SK-N-SH treated with all-trans-retinoic acid at 6 μM for 48 hours (cell line): ENCODE results near the gene LIN28B.

Source experiments
- ARNTL ChIP-seq: fragments of 450-650 bp; formaldehyde crosslinking; IDR thresholded peaks from 2 replicates; pipeline ENCODE4 v1.5.0; 2020; ENCODE audit warnings: low read depth, mild to moderate bottlenecking, moderate library complexity, borderline replicate concordance
- CREB5 ChIP-seq: fragments of 250-450 bp; sonication (Bioruptor Pico); IDR thresholded peaks from 2 replicates; pipeline ENCODE4 v1.5.1; 2020; ENCODE audit warnings: low read depth, mild to moderate bottlenecking, moderate library complexity
- CSDC2 ChIP-seq: fragments of 250-450 bp; sonication (Bioruptor Pico); IDR thresholded peaks from 2 replicates; pipeline ENCODE4 v1.5.0; 2020; ENCODE audit warnings: mild to moderate bottlenecking, moderate library complexity
- ESRRG ChIP-seq: fragments of 250-450 bp; sonication (Bioruptor Pico); IDR thresholded peaks from 2 replicates; pipeline ENCODE4 v1.6.1; 2021; ENCODE audit warnings: mild to moderate bottlenecking
- GLIS3 ChIP-seq: fragments of 250-450 bp; sonication (Bioruptor Pico); IDR thresholded peaks from 2 replicates; pipeline ENCODE4 v1.5.0; 2020; ENCODE audit warnings: mild to moderate bottlenecking, moderate library complexity
- OSR1 ChIP-seq: fragments of 250-450 bp; sonication (Bioruptor Pico); IDR thresholded peaks from 2 replicates; pipeline ENCODE4 v1.8.0; 2022; ENCODE audit warnings: moderate library complexity, mild to moderate bottlenecking, inconsistent platforms
- PATZ1 ChIP-seq: fragments of 250-450 bp; sonication (Bioruptor Pico); IDR thresholded peaks from 2 replicates; pipeline ENCODE4 v1.8.0; 2020; ENCODE audit warnings: mild to moderate bottlenecking, moderate library complexity, borderline replicate concordance
- PPARA ChIP-seq: fragments of 250-450 bp; sonication (Bioruptor Pico); IDR thresholded peaks from 2 replicates; pipeline ENCODE4 v1.5.0; 2020; ENCODE audit warnings: mild to moderate bottlenecking, borderline replicate concordance
- SNAI2 ChIP-seq: fragments of 250-450 bp; sonication (Bioruptor Pico); IDR thresholded peaks from 2 replicates; pipeline ENCODE4 v1.5.0; 2020; ENCODE audit warnings: mild to moderate bottlenecking, moderate library complexity
- TOX ChIP-seq: fragments of 250-450 bp; sonication (Bioruptor Pico); IDR thresholded peaks from 2 replicates; pipeline ENCODE4 v1.8.0; 2021; ENCODE audit warnings: mild to moderate bottlenecking, moderate library complexity, borderline replicate concordance
- ZFP3 ChIP-seq: fragments of 250-450 bp; sonication (Bioruptor Pico); IDR thresholded peaks from 2 replicates; pipeline ENCODE4 v1.5.0; 2020; ENCODE audit warnings: mild to moderate bottlenecking, moderate library complexity
- ZFP30 ChIP-seq: fragments of 450-650 bp; formaldehyde crosslinking; IDR thresholded peaks from 2 replicates; pipeline ENCODE4 v1.5.0; 2022; ENCODE audit warnings: mild to moderate bottlenecking, moderate library complexity
- ZNF565 ChIP-seq: fragments of 450-650 bp; formaldehyde crosslinking; conservative IDR thresholded peaks from 2 replicates; pipeline ENCODE4 v1.5.0; 2020; ENCODE audit warnings: low read depth, mild to moderate bottlenecking, moderate library complexity
- ZNF8 ChIP-seq: fragments of 450-650 bp; formaldehyde crosslinking; IDR thresholded peaks from 2 replicates; pipeline ENCODE4 v1.5.0; 2020; ENCODE audit warnings: mild to moderate bottlenecking, moderate library complexity

GRCh38 chr6:105072798-105073199, 115.9 kb downstream of the LIN28B start:
- TF ChIP-seq ARNTL (CRISPR knock-in tag): no peak
- TF ChIP-seq OSR1 (CRISPR knock-in tag): no peak
- TF ChIP-seq PATZ1: no peak
- TF ChIP-seq ZNF8 (CRISPR knock-in tag): no peak
- no peak for TF ChIP-seq ZFP30 (CRISPR knock-in tag)
- TF ChIP-seq GLIS3 (CRISPR knock-in tag): no peak
- no peak for TF ChIP-seq ZNF565 (CRISPR knock-in tag)
- no peak for TF ChIP-seq CSDC2 (CRISPR knock-in tag)
- no peak for TF ChIP-seq PPARA (CRISPR knock-in tag)
- TF ChIP-seq ZFP3 (CRISPR knock-in tag): no peak
- TF ChIP-seq TOX (CRISPR knock-in tag): no peak
- TF ChIP-seq ESRRG (CRISPR knock-in tag): no peak
- no peak for TF ChIP-seq CREB5 (CRISPR knock-in tag)
- TF ChIP-seq SNAI2 (CRISPR knock-in tag): no peak
